ENCODE results near the gene NUDCD3. TPM values are rescaled to one million over a fixed set of nuclear protein-coding genes. Genes with fewer than 3 reads are reported as not detected.
"Not testable (repeated sequence)": the region's sequence is repeated elsewhere in the genome, so short reads cannot be mapped to it uniquely, and the experiment has no call there.

Gene NUDCD3
- total and polyA plus RNA-seq, 4 donors, result 20.8 to 111 (median 62.0) TPM

- no peak for ATAC-seq (ENCODE audit: low FRiP score)
- Histone ChIP-seq H3K27me3 (ENCODE audit: control insufficient read depth in 1 of 2, insufficient read depth in 2 of 2, low read length in 1 of 2) (no peaks in the 10 kb centered on the region), H3K4me3 (ENCODE audit: low read length in 2 of 2) (no peak overlapping the region), H3K9me3 (ENCODE audit: control insufficient read depth, low read length) (no peaks in the 10 kb centered on the region), H3K36me3 (ENCODE audit: control insufficient read depth in 1 of 2, insufficient read depth in 2 of 2, low read length in 1 of 2) (no peaks in the 10 kb centered on the region), H3K27ac (ENCODE audit: low read depth in 1 of 2, low read length in 2 of 2) (no peak overlapping the region), H3K4me1 (ENCODE audit: control insufficient read depth in 1 of 2, insufficient read depth in 2 of 2, low read length in 2 of 2) (no peaks in the 10 kb centered on the region)
- 81% methylated on average over 10 of the region's 10 CpGs for WGBS, 2 donors
- intact Hi-C loops (cut with DNase I), result no loop called here
- no peak for DNase-seq
Measured at GRCh38 chr7:44433255-44434022, 57.0 kb downstream of the NUDCD3 start.

GRCh38 chr7:44432381-44432977, 58.0 kb downstream of the NUDCD3 start:
- no peak for DNase-seq
- Histone ChIP-seq H3K27me3 (ENCODE audit: control insufficient read depth in 1 of 2, insufficient read depth in 2 of 2, low read length in 1 of 2) (no peaks in the 10 kb centered on the region), H3K27ac (ENCODE audit: low read depth in 1 of 2, low read length in 2 of 2) (no peak overlapping the region), H3K9me3 (ENCODE audit: control insufficient read depth, low read length) (no peaks in the 10 kb centered on the region), H3K4me1 (ENCODE audit: control insufficient read depth in 1 of 2, insufficient read depth in 2 of 2, low read length in 2 of 2) (no peaks in the 10 kb centered on the region), H3K36me3 (ENCODE audit: control insufficient read depth in 1 of 2, insufficient read depth in 2 of 2, low read length in 1 of 2) (no peaks in the 10 kb centered on the region), H3K4me3 (ENCODE audit: low read length in 2 of 2) (no peak overlapping the region)
- no peak for ATAC-seq (ENCODE audit: low FRiP score)
- WGBS, 2 donors, result 82 to 91% methylated on average over 6 of the region's 6 CpGs
- intact Hi-C loops (cut with DNase I), result no loop called here

GRCh38 chr7:44431091-44431608, 59.3 kb downstream of the NUDCD3 start:
- Histone ChIP-seq H3K27me3 (ENCODE audit: control insufficient read depth in 1 of 2, insufficient read depth in 2 of 2, low read length in 1 of 2) (no peaks in the 10 kb centered on the region), H3K4me3 (ENCODE audit: low read length in 2 of 2) (no peak overlapping the region), H3K27ac (ENCODE audit: low read depth in 1 of 2, low read length in 2 of 2) (no peak overlapping the region), H3K36me3 (ENCODE audit: control insufficient read depth in 1 of 2, insufficient read depth in 2 of 2, low read length in 1 of 2) (peaks cover 0 to 5% of the 10 kb centered on the region in 2 donors), H3K9me3 (ENCODE audit: control insufficient read depth, low read length) (no peaks in the 10 kb centered on the region), H3K4me1 (ENCODE audit: control insufficient read depth in 1 of 2, insufficient read depth in 2 of 2, low read length in 2 of 2) (no peaks in the 10 kb centered on the region)
- 70 to 80% methylated on average over 2 of the region's 2 CpGs for WGBS, 2 donors
- DNase-seq (no peak), ATAC-seq (ENCODE audit: low FRiP score) (no peak)
- intact Hi-C loops (cut with DNase I), result no loop called here

- H3K27me3 ChIP-seq (ENCODE audit: control insufficient read depth in 1 of 2, insufficient read depth in 2 of 2, low read length in 1 of 2), result no peaks in the 10 kb centered on the region
- no peaks in the 10 kb centered on the region for H3K4me1 ChIP-seq (ENCODE audit: control insufficient read depth in 1 of 2, insufficient read depth in 2 of 2, low read length in 2 of 2)
- no peak for ATAC-seq (ENCODE audit: low FRiP score)
- H3K4me3 ChIP-seq (ENCODE audit: low read length in 2 of 2), result no peak overlapping the region
- no peak for DNase-seq
- no peak overlapping the region for H3K27ac ChIP-seq (ENCODE audit: low read depth in 1 of 2, low read length in 2 of 2)
- 90 to 96% methylated on average over 4 of the region's 4 CpGs for WGBS, 2 donors
- intact Hi-C loops (cut with DNase I), result no loop called here
- peaks cover 0 to 10% of the 10 kb centered on the region in 2 donors for H3K36me3 ChIP-seq (ENCODE audit: control insufficient read depth in 1 of 2, insufficient read depth in 2 of 2, low read length in 1 of 2)
- H3K9me3 ChIP-seq (ENCODE audit: control insufficient read depth, low read length), result no peaks in the 10 kb centered on the region
Measured at GRCh38 chr7:44430054-44430453, 60.4 kb downstream of the NUDCD3 start.

GRCh38 chr7:44424762-44425161, 65.7 kb downstream of the NUDCD3 start:
- H3K4me3 ChIP-seq (ENCODE audit: low read length in 2 of 2); H3K27me3 ChIP-seq (ENCODE audit: control insufficient read depth in 1 of 2, insufficient read depth in 2 of 2, low read length in 1 of 2); DNase-seq; H3K9me3 ChIP-seq (ENCODE audit: control insufficient read depth, low read length); H3K4me1 ChIP-seq (ENCODE audit: control insufficient read depth in 1 of 2, insufficient read depth in 2 of 2, low read length in 2 of 2); intact Hi-C loops (cut with DNase I); H3K27ac ChIP-seq (ENCODE audit: low read depth in 1 of 2, low read length in 2 of 2); ATAC-seq (ENCODE audit: low FRiP score): not testable (repeated sequence)
- WGBS, 2 donors, result 91 to 95% methylated on average over 2 of the region's 2 CpGs
- H3K36me3 ChIP-seq (ENCODE audit: control insufficient read depth in 1 of 2, insufficient read depth in 2 of 2, low read length in 1 of 2), result peaks cover 0 to 10% of the 10 kb centered on the region in 2 donors

- H3K36me3 ChIP-seq (ENCODE audit: control insufficient read depth in 1 of 2, insufficient read depth in 2 of 2, low read length in 1 of 2), result peaks cover 0 to 2% of the 10 kb centered on the region in 2 donors
- H3K4me1 ChIP-seq (ENCODE audit: control insufficient read depth in 1 of 2, insufficient read depth in 2 of 2, low read length in 2 of 2), result no peaks in the 10 kb centered on the region
- no peak overlapping the region for H3K27ac ChIP-seq (ENCODE audit: low read depth in 1 of 2, low read length in 2 of 2)
- DNase-seq (no peak), ATAC-seq (ENCODE audit: low FRiP score) (no peak)
- H3K4me3 ChIP-seq (ENCODE audit: low read length in 2 of 2), result no peak overlapping the region
- H3K27me3 ChIP-seq (ENCODE audit: control insufficient read depth in 1 of 2, insufficient read depth in 2 of 2, low read length in 1 of 2), result no peaks in the 10 kb centered on the region
- WGBS, 2 donors, result 87 to 90% methylated on average over 6 of the region's 6 CpGs
- no peaks in the 10 kb centered on the region for H3K9me3 ChIP-seq (ENCODE audit: control insufficient read depth, low read length)
- intact Hi-C loops (cut with DNase I), result no loop called here
Measured at GRCh38 chr7:44416941-44417340, 73.5 kb downstream of the NUDCD3 start.

GRCh38 chr7:44415510-44415909, 74.9 kb downstream of the NUDCD3 start:
- no peak for ATAC-seq (ENCODE audit: low FRiP score)
- H3K27ac ChIP-seq (ENCODE audit: low read depth in 1 of 2, low read length in 2 of 2), result no peak overlapping the region
- no peaks in the 10 kb centered on the region for H3K9me3 ChIP-seq (ENCODE audit: control insufficient read depth, low read length)
- 71 to 73% methylated on average over 3 of the region's 3 CpGs for WGBS, 2 donors
- intact Hi-C loops (cut with DNase I), result no loop called here
- H3K4me3 ChIP-seq (ENCODE audit: low read length in 2 of 2), result no peak overlapping the region
- H3K36me3 ChIP-seq (ENCODE audit: control insufficient read depth in 1 of 2, insufficient read depth in 2 of 2, low read length in 1 of 2), result peaks cover 0 to 4% of the 10 kb centered on the region in 2 donors
- no peak for DNase-seq
- H3K4me1 ChIP-seq (ENCODE audit: control insufficient read depth in 1 of 2, insufficient read depth in 2 of 2, low read length in 2 of 2), result no peaks in the 10 kb centered on the region
- H3K27me3 ChIP-seq (ENCODE audit: control insufficient read depth in 1 of 2, insufficient read depth in 2 of 2, low read length in 1 of 2), result no peaks in the 10 kb centered on the region

- Histone ChIP-seq H3K27me3 (ENCODE audit: control insufficient read depth in 1 of 2, insufficient read depth in 2 of 2, low read length in 1 of 2) (no peaks in the 10 kb centered on the region), H3K27ac (ENCODE audit: low read depth in 1 of 2, low read length in 2 of 2) (no peak overlapping the region), H3K4me1 (ENCODE audit: control insufficient read depth in 1 of 2, insufficient read depth in 2 of 2, low read length in 2 of 2) (no peaks in the 10 kb centered on the region), H3K9me3 (ENCODE audit: control insufficient read depth, low read length) (no peaks in the 10 kb centered on the region), H3K4me3 (ENCODE audit: low read length in 2 of 2) (no peak overlapping the region), H3K36me3 (ENCODE audit: control insufficient read depth in 1 of 2, insufficient read depth in 2 of 2, low read length in 1 of 2) (peaks cover 0 to 4% of the 10 kb centered on the region in 2 donors)
- intact Hi-C loops (cut with DNase I), result no loop called here
- DNase-seq (no peak), ATAC-seq (ENCODE audit: low FRiP score) (no peak)
- WGBS, 2 donors, result 95 to 100% methylated on average over 1 of the region's 1 CpG
Measured at GRCh38 chr7:44415047-44415446, 75.4 kb downstream of the NUDCD3 start.

GRCh38 chr7:44411306-44411705, 79.2 kb downstream of the NUDCD3 start:
- ATAC-seq (ENCODE audit: low FRiP score), result no peak
- 98 to 99% methylated on average over 2 of the region's 2 CpGs for WGBS, 2 donors
- Histone ChIP-seq H3K36me3 (ENCODE audit: control insufficient read depth in 1 of 2, insufficient read depth in 2 of 2, low read length in 1 of 2) (peaks cover 0 to 1% of the 10 kb centered on the region in 2 donors), H3K27ac (ENCODE audit: low read depth in 1 of 2, low read length in 2 of 2) (no peak overlapping the region), H3K4me3 (ENCODE audit: low read length in 2 of 2) (no peak overlapping the region), H3K9me3 (ENCODE audit: control insufficient read depth, low read length) (no peaks in the 10 kb centered on the region), H3K4me1 (ENCODE audit: control insufficient read depth in 1 of 2, insufficient read depth in 2 of 2, low read length in 2 of 2) (peaks cover 0 to 5% of the 10 kb centered on the region in 2 donors), H3K27me3 (ENCODE audit: control insufficient read depth in 1 of 2, insufficient read depth in 2 of 2, low read length in 1 of 2) (no peaks in the 10 kb centered on the region)
- intact Hi-C loops (cut with DNase I), result no loop called here
- no peak for DNase-seq
